Nephron (organoid): ENCODE measurements around the gene TNFSF11.

Source experiments
- H3K27ac Mint-ChIP-seq, 3 experiments: 2 replicates each; pipeline ENCODE4 v1.8.0; 2020; ENCODE audit warnings: mixed read lengths in 3 of 3, mild to moderate bottlenecking in 2 of 3, moderate library complexity in 1 of 3
- H3K27me3 Mint-ChIP-seq: 2 replicates; pipeline ENCODE4 v1.8.0; 2021; ENCODE audit warnings: low read depth, mild to moderate bottlenecking, moderate library complexity, mixed read lengths
- H3K36me3 Mint-ChIP-seq: 2 replicates; pipeline ENCODE4 v1.8.0; 2020; ENCODE audit warnings: low read depth, mixed read lengths
- H3K4me1 Mint-ChIP-seq: 2 replicates; pipeline ENCODE4 v1.8.0; 2020; ENCODE audit warnings: mixed read lengths
- H3K4me3 Mint-ChIP-seq, 3 experiments: 2 replicates each; pipeline ENCODE4 v1.8.0; 2020; ENCODE audit warnings: mild to moderate bottlenecking in 3 of 3, mixed read lengths in 3 of 3, moderate library complexity in 2 of 3
- H3K9me3 Mint-ChIP-seq: 2 replicates; pipeline ENCODE4 v1.8.0; 2020; ENCODE audit warnings: mixed read lengths
- TF ChIP-seq, protein P1 (sequence below), 3 experiments: fragments of 200-600 bp; sonication (generic); IDR thresholded peaks; one replicate each; pipeline ENCODE4 v1.5.0; 2021; ENCODE audit warnings: antibody characterized with exemption in 3 of 3; ENCODE audit not compliant: unreplicated experiment in 3 of 3

TNFSF11 gene

DNA sequence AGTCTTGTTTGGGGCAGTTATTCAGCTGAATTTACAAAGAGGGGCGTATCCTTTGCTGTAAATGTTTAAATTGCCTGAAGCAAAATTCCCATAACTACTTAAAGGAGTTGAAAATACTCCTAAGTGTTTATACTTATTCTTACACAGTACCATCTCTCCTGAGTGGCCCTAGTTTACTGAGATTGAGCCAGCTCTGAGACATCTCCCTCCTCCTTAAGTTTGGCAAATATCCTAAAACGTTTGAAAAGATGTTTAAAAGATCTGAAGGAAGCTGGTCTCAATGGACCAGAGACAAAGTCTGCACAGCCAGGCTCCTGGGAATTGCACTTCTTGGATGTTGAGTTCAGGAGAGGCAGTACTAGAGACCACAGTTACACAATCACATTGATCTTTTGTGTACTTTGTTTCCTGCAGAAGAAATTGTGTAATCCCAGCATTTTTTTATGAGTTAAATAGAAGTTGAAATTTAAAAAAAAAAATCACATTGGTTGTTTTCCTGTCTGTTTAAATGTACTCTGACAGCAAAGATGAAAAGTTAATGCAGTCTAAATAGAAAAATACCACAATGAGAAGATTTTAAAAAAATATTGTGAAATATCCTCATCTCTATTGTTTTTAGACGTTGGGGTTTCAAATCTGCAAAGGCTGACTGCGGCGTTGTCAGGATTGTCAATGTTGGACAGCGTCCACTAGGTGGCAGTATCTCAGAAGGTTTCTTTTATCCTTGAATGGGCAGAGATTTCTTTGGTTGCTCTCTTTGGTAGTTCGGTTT is 20.7 kb downstream of the TNFSF11 start:
- TF ChIP-seq, protein P1, sequence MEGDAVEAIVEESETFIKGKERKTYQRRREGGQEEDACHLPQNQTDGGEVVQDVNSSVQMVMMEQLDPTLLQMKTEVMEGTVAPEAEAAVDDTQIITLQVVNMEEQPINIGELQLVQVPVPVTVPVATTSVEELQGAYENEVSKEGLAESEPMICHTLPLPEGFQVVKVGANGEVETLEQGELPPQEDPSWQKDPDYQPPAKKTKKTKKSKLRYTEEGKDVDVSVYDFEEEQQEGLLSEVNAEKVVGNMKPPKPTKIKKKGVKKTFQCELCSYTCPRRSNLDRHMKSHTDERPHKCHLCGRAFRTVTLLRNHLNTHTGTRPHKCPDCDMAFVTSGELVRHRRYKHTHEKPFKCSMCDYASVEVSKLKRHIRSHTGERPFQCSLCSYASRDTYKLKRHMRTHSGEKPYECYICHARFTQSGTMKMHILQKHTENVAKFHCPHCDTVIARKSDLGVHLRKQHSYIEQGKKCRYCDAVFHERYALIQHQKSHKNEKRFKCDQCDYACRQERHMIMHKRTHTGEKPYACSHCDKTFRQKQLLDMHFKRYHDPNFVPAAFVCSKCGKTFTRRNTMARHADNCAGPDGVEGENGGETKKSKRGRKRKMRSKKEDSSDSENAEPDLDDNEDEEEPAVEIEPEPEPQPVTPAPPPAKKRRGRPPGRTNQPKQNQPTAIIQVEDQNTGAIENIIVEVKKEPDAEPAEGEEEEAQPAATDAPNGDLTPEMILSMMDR (IDR thresholded peaks at IDR 0.05; ENCODE audit: unreplicated experiment in 3 of 3): peak; percentile 84 to 90 (median 90)
- peak overlapping the region in 2 of 3 experiments; percentile 8 to 38 for H3K27ac Mint-ChIP-seq
- no peak overlapping the region for H3K4me3 Mint-ChIP-seq
- H3K4me1 Mint-ChIP-seq: peaks cover 12% of the 10 kb centered on the region
- no peaks in the 10 kb centered on the region for H3K36me3 Mint-ChIP-seq
- H3K27me3 Mint-ChIP-seq: peaks cover 21% of the 10 kb centered on the region
- H3K9me3 Mint-ChIP-seq: no peaks in the 10 kb centered on the region

DNA sequence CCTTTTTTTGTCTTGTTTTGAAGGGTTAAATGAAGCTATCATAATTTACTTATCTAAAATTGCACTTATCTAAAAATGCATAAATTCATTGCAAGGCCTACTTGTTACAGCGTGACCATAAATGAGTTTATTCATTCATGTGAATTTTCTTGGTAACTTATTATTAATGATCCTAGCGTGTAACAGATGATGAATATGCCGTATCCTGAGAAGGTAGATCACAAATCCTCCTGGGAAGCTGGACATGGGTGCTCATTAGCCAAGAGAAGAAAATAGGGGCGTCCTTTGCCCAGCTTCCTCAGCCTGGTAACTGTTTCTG is 21.3 kb downstream of the TNFSF11 start:
- peak overlapping the region in 2 of 3 experiments; percentile 8 to 38 for H3K27ac Mint-ChIP-seq
- H3K36me3 Mint-ChIP-seq: no peaks in the 10 kb centered on the region
- H3K27me3 Mint-ChIP-seq: peaks cover 21% of the 10 kb centered on the region
- peaks cover 16% of the 10 kb centered on the region for H3K4me1 Mint-ChIP-seq
- TF ChIP-seq, protein P1 (IDR thresholded peaks at IDR 0.05; ENCODE audit: unreplicated experiment in 3 of 3): no peak
- H3K4me3 Mint-ChIP-seq: no peak overlapping the region
- H3K9me3 Mint-ChIP-seq: no peaks in the 10 kb centered on the region

DNA sequence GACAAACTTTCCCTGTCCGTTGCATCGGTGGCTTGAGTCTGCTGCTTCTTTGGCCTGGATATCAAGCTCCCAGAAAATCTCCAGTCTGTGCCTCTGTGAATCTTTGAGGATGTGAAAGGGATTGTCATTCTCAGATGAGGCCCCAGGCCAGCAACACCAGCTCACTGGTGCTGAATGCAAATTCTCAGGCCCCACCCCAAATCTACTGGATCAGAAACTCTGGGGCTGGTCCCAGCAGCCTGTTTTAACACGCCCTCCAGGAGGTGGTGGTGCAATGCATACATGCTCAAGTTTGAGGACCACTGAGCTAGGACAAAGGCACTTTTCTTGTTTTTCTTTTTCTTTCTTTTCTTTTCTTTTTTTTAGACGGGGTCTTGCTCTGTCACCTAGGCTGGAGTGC is 23.6 kb downstream of the TNFSF11 start:
- Mint-ChIP-seq H3K9me3 (no peaks in the 10 kb centered on the region), H3K36me3 (no peaks in the 10 kb centered on the region), H3K4me1 (peaks cover 27% of the 10 kb centered on the region), H3K27me3 (peaks cover 21% of the 10 kb centered on the region), H3K27ac (no peak overlapping the region), H3K4me3 (no peak overlapping the region)
- TF ChIP-seq, protein P1 (IDR thresholded peaks at IDR 0.05; ENCODE audit: unreplicated experiment in 3 of 3): no peak

DNA sequence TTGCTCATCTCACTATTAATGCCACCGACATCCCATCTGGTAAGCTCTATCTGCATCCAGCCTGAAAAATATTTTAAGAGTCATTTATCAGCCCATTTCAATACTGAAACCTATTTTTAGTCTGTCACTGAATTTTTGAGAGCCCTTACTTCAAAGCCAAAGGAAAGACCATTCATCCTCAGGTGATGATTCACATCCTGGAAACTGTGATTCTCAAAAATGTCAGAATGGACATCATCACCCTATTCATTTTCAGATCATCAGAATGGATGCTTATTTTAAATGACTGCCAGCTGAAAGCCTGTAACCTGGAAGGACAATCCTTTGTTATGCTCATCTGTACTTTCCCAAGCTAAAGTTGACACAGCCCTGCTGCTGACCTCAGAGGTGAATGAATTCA is 27.0 kb downstream of the TNFSF11 start:
- TF ChIP-seq, protein P1 (IDR thresholded peaks at IDR 0.05; ENCODE audit: unreplicated experiment in 3 of 3): no peak
- Mint-ChIP-seq H3K36me3 (no peaks in the 10 kb centered on the region), H3K27me3 (peaks cover 11% of the 10 kb centered on the region), H3K4me1 (peaks cover 37% of the 10 kb centered on the region), H3K4me3 (no peak overlapping the region), H3K9me3 (no peaks in the 10 kb centered on the region), H3K27ac (no peak overlapping the region)

DNA sequence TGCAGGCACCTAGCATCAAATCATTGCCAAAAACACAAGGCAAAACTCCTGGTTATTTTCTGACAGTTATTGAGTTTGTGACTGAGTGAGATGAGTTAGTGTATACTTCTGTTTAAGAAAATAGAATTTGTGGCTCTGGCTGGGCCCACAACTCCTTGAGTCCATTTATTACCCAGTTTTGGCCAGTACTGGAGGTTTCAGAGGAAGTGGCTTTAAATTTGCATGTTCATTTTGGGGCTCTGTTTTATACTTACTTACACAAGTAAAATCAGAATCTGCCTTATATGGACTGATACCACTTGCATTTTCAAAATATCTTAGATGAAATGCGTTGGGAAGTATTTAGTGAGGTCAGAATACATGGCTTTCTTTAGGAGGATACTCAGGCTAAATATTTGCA is 29.0 kb downstream of the TNFSF11 start:
- TF ChIP-seq, protein P1 (IDR thresholded peaks at IDR 0.05; ENCODE audit: unreplicated experiment in 3 of 3): no peak
- peak overlapping the region; percentile 16 to 94 (median 83) for H3K27ac Mint-ChIP-seq
- no peaks in the 10 kb centered on the region for H3K36me3 Mint-ChIP-seq
- no peaks in the 10 kb centered on the region for H3K9me3 Mint-ChIP-seq
- H3K4me1 Mint-ChIP-seq: peaks cover 37% of the 10 kb centered on the region
- peaks cover 6% of the 10 kb centered on the region for H3K27me3 Mint-ChIP-seq
- H3K4me3 Mint-ChIP-seq: no peak overlapping the region

DNA sequence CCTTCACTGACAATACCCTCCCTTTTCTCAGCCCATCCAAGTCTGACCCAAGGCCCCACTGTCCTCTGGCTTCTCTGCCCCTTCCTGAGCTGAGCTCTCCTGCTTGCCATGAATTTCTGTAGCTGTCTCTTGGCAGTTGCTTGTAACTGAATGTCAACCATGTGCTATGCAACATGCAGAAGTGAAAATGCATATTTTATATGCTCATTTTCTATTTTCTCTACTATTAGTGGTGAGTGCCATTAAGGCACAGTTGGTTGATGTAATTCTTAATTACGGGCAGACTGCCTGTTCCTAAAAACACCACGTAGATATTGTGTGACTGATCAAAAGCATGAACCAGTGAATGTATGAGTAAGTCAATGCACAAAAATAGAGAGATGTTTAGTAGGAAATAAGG is 29.6 kb downstream of the TNFSF11 start:
- Mint-ChIP-seq H3K9me3 (no peaks in the 10 kb centered on the region), H3K4me3 (no peak overlapping the region), H3K27ac (peak overlapping the region; percentile 16 to 94 (median 83)), H3K27me3 (peaks cover 5% of the 10 kb centered on the region), H3K36me3 (no peaks in the 10 kb centered on the region), H3K4me1 (peaks cover 33% of the 10 kb centered on the region)
- TF ChIP-seq, protein P1 (IDR thresholded peaks at IDR 0.05; ENCODE audit: unreplicated experiment in 3 of 3): no peak
